ENCODE measurements around the gene PRTFDC1.

- no peak for TF ChIP-seq RAD21 (IDR thresholded peaks at IDR 0.05; ENCODE audit: low read depth)
- no peak for TF ChIP-seq USF1 (IDR thresholded peaks at IDR 0.05)
- no peak for TF ChIP-seq EP300 (IDR thresholded peaks at IDR 0.05; ENCODE audit: borderline replicate concordance)
- no peak for TF ChIP-seq MAX (IDR thresholded peaks at IDR 0.05)
These were observed 30.7 kb upstream of the PRTFDC1 start for GRCh38 chr10:24983130-24983529.
